HG03558 (cell line): ENCODE measurements around the gene LRRC37A3.
"Not testable (repeated sequence)": the region's sequence is repeated elsewhere in the genome, so short reads cannot be mapped to it uniquely, and the experiment has no call there.

Experiments used
- ATAC-seq: cut with Tn5 transposase; IDR thresholded peaks from one replicate; pipeline ENCODE4 v1.9.1; 2021; ENCODE audit warnings: moderate number of reproducible peaks; ENCODE audit not compliant: unreplicated experiment; ENCODE audit errors: extremely low read depth

Gene LRRC37A3

DNA sequence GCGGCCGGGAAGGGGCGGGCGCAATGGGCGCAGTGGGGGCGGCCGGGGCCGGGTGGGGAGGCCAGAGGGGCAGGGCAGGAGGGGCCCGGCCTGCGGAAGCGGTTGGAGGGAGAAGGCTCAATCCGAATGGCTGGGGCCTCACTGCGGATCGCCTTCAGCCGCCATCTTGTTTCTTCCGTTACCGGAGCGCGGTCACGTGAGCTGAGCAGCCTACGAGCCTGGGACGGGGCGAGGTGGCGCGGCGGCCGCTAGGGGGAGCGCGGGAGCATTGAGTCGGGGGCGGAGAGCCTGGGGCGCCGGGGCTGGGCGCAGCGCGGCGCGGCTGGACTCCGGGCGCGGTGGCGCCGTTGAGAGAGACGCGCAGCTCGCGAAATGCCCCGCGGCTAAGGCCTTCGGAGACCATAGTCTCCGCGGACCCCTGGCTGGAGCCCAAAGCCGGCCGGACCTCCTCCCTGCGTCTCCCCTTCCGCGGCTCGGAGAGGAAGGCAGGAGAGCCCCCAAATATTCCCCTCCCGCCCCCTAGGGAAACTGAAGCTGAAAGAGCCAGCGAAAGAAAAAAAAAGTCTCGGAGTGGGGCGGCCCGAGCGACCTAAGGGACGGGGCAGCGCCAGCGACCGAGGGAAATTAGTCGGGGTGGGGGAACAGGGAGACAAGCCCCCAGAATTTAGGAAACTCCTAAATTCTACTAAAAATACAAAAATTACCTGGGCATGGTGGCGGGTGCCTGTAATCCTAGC lies at the start of gene LRRC37A3:
LRRC37A3 (minus strand) TSS at position 190 of the 737 bp plus-strand sequence. CDS start 22,221 bp downstream, outside the sequence.
- ATAC-seq = peak; percentile 81

DNA sequence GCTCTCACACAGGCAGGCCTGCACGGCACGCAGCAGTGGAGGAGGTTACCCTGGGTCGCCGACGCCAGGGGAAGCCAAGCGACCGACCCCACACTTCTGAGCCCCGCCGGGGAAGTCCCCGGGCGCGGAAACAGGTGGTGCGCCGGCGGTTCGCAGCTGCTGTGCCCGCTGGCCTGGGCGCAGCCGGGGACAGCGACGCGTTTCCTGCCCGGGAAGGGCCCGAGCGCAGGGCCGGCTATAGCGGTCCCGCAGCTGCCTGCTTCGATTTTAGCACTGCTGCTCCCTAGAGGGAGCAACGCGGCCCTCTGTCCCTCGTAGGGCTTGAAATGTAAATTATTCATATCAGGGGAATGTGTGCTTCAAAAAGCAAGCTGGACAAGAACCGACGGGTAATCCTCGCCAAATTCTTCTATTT lies 46.6 kb upstream of the LRRC37A3 start:
- ATAC-seq = peak; percentile 73

DNA sequence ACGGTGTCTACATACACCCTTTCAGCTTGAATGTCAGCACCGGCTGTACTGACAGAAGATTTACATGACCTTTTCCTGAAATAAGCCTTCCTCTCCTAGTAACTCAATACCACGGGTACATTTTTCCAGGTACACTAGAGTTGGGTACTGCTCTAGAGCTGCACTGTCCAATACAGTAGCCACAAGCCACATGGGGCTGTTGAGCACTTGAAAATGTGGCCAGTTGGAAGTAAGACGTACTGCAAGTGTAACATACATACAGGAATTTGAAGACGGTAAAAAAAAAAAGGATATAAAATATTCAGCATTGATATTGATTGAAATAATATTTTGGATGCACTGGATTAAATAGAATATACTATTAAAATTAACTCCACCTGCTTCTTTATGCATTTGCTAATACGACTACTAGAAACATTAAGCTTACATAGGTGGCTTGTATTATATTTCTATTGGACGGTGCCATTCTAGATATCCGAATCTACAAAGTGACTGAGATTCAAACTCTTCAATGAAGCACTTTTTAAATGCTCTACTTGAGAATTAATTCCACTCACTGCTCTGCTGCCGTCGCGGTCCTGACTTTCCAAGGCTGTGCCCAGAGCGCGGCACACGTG lies 46.1 kb upstream of the LRRC37A3 start:
- not testable (repeated sequence) for ATAC-seq

DNA sequence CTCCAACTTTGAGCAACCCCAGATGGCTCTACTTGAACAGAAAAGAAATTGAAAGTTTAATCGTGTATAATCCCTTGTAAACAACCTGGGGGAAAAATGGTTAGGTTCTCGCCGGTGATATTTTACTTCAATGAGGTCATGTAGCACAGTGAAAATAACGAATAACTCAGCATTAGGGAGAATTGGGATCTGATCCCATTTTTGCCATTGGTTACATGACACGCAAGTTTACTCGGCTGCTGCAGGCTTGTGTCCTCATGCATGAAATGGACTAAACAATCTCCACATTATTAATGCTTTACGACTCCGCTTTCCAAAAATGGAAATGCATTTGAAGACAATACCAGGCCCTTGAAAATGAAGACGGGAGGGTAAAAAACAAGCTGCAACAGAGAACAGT lies 45.5 kb upstream of the LRRC37A3 start:
- no peak for ATAC-seq

DNA sequence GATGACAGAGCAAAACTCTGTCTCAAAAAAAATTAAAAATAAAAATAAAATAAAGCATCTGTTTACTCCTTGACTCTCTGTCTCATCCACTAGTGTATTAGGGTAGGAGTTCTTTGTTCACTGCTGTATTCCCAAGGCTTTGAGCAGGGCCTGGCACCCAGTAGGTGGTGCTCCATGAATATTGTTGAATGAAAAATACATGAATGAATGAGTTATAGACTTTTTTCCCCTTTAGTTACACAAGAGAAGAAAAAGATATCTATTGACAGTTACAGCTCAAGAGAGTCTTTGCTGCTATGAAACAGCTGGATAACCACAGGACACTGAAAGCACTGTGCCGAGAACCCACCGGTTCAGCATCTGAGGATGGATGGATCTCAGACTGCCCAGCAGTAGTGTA lies 44.5 kb upstream of the LRRC37A3 start:
- ATAC-seq = not testable (repeated sequence)

DNA sequence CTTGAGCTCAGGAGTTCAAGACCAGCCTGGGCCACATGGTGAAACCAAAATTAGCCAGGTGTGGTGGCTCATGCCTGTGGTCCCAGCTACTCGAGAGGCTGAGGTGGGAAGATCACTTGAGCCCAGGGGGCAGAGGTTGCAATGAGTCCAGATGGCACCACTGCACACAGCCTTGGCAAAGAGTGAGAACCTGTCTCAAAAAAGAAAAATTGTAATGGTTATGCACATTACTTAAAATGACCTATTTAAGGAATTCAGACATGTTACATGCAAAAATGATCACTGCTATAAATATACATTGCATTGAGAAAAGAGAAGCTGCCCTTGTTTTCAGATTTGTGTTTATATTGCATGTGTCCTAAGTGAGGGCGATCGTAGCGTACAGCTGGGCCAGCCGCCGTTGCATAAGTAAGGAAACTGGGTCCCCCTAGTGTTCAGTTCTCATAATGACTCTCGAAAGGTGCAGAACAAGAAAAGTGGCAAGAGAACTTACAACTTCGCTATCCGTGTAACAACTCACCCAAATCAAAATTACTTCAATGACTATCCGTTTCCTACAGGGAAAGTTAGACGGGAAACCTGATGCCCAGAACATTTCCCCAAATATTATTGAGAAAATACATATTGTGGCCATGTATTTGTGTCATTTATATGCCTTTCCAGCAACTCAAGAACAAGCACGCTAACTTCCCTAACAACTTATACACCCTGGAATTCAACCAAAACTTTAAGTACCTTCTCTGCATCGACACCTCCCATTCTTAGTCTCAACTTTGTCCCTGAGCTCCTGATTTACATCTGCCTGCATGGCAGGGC lies 42.5 kb upstream of the LRRC37A3 start:
- ATAC-seq = not testable (repeated sequence)

DNA sequence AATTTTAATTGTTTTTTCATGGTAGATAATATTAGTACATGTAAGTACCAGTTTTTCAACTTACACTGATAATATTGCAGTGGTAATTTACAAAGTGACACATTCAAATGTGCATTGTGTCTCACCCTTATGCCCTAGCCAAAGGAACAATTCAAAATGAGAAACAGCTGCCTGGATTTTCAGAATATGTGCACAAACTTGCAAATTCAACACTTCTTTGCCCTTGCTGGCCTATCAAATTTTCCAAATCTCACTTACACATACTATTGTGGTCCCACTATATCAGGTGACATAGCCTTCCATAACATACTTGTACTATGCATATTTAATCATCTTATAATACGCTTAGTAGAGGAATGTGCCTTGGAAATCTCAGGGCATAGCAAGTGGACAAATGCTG lies 32.6 kb upstream of the LRRC37A3 start:
- ATAC-seq = no peak

DNA sequence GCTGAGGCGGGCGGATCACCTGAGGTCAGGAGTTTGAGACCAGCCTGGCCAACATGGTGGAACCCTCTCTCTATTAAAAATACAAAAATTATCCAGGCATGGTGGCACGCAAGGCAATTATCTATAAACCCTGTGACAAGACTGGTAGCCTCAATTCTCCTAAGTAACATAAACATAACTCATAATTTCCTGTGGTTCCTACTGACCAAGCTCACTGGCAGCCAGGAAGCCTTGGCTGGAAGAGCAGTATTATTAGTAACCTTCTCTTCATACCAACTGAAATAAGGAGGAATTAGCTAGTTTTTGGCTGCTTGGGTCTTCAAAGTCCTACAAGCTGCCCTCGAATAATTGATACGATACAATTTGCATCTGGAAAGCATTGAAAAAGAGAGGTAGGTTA lies 31.6 kb upstream of the LRRC37A3 start:
- no peak for ATAC-seq

DNA sequence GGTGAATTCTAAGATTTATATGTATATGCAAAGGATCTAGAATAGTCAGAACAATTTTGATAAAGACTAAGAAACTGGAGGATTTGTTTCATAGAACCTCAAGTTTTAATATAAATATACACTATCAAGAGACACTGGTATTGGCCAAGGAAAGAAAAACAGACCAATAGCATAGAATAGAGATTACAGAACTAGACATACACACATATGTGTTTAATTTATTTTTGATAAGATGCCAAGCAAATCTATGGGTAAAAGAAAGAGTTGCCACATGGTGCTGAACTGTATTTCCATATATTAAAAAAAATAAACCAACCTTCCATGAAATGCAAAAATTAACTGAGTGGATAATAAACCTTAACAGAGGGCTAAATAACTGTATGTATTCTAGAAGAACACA lies 27.9 kb upstream of the LRRC37A3 start:
- no peak for ATAC-seq

DNA sequence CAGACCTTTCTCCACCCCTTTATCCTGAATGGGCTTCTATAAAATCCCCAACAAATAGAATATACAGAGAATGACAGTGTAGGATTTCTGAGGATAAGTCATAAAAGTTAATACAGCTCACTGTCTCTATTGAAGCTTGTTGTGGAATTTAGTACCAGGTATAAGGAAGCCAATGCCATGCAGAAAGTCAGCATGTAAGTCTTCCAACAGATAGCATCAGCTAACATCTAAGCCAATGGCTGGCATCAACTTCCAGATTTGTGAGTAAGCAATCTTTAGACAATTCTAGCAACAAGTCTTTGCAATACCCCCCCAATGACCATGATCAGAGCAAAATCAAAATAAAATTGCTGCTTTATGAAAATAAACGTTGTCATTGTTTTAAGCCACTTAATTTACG lies 22.5 kb upstream of the LRRC37A3 start:
- no peak for ATAC-seq

DNA sequence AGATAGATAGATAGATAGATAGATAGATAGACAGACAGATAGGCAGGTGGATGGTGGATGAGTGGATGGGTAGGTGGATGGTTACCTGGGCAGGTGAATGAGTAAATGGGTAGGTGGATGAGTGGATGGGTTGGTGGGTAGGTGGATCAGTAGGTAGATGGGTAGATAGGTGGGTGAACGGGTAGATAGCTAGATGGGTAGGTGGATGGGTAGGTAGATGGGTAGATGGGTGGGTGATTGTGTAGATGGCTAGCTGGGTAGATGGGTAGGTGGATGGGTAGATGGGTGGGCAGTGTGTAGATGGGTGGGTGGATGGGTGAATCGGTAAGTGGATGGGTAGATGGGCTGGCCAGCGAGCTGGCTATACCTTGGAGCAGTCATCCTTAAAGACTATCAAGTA lies 21.8 kb upstream of the LRRC37A3 start:
- no peak for ATAC-seq

DNA sequence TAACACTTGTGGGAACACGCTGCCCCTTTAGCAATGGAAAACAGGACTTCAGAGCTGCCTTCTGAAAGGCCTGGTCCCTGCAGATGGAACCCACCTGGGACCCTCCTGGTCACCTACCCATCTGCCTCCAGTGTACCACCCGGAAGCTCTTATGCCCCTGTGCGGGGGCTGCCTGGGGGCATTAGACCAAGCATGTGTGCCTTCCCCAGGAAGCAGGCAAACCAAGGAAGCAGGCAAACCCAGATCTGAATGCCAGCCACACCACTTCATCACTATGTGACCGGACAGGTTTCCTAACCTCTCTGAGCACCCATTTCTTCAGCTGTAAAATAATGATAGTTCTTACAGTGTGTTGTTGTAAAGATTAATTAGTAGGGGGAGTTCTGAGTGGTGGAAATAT lies 20.8 kb upstream of the LRRC37A3 start:
- no peak for ATAC-seq

DNA sequence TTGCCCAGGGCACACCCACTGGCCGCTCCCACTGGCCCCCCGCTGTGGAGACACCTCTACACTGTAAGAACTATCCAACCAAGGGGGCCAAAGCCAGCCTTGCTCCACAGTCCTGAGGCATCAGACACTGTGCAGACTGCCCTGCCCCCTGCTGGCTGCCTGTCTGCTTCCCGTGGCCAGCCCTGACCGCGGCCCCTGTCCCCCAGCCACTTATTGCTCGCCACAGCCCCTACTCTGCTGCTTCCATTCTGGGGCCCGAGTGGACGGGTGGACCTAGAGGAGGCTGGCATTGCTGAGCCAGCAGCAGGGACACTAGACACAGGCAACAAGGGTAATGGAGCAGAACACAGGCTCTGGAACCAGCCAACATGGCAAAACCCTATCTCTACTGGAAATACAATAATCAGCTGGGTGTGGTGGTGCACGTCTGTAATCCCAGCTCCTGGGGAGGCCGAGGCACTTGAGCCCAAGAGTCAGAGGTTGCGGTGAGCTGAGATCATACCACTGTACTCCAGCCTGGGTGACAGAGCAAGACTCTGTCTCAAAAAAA lies 19.7 kb upstream of the LRRC37A3 start:
- ATAC-seq = no peak

DNA sequence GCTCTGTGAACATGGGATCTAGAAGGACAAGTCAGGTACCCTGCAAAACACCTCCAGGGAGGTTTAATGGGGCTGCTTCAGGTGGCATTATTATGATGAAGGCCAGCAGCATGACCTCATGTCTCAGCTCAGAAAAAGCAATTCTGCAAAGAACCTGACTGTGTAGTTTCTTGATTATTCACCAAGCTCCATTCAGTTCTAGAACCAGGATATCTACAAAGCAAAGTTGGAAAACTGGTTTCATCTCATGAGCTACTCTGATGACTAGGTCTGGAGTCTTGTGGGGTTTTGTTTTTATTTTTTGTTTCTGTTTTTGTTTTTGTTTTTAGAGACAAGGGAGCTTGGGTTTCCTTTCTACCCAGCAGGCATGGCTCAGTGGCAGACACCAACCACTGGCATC lies 19.0 kb upstream of the LRRC37A3 start:
- ATAC-seq = no peak

DNA sequence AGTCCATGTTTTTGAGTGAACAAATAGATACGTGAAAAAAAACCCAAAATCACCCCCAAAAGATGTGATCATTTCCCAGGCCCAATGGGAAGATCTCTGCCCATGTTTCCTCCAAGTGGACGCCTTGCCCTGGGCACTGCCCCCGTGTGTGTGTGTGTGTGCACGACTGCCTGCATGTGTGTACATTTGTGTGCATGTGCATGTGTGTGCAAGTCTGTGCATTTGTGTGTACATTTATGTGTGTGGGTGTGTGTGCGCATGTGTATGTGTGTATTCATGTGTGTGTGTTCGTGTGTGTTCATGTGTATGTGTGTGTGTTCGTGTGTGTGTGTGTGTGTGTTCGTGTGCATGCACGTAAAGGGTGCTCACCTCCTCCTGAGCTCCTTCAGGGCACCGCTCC lies 16.8 kb upstream of the LRRC37A3 start:
- no peak for ATAC-seq

DNA sequence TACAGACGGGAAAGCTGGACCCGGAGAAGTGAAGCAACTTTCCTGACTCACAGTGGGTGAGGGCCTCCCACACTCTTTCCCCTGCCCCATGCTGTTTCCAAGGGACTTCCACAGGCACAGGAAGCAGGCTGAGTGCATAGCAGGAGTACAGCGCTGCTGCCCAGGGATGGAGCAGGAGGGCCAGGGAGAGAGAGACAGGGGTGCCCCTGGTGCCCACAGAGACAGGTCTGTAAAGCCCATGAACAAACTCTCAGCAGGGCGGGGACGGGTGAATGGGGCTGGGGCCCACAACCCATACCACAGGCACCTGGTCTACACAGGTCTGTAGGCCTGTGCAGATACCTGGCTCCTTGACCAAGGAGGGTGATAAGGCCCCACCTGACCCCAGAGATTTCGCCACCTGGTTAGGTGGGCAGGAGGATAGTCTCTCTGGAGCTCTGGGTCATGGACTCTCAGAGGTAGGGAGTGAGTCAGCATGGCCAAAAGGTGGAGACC lies 15.1 kb upstream of the LRRC37A3 start:
- ATAC-seq = not testable (repeated sequence)

DNA sequence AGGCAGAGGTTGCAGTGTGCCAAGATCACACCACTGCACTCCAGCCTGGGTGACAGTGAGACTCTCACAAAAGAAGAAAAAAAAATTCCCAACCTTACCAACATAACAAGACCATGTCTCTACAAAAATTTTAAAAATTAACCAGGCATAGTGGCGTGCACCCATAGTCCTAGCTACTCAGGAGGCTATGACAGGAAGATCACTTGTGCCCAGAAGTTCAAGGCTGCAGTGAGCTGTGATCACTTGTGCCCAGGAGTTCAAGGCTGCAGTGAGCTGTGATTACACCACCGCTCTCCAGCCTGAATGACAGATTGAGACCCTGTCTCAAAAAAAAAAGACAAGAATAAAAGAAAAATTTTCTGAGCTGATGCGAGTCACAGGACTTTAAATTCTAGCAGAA lies 13.6 kb upstream of the LRRC37A3 start:
- ATAC-seq = not testable (repeated sequence)

DNA sequence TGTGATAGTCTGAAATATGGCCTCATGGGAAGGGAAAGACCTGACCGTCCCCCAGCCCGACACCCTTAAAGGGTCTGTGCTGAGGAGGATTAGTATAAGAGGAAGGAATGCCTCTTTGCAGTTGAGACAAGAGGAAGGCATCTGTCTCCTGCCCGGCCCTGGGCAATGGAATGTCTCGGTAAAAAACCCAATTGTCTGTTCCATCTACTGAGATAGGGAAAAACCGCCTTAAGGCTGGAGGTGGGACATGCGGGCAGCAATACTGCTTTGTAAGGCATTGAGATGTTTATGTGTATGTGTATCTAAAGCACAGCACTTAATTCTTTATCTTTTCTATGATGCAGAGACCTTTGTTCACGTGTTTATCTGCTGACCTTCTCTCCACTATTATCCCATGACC lies 11.1 kb upstream of the LRRC37A3 start:
- ATAC-seq = not testable (repeated sequence)

DNA sequence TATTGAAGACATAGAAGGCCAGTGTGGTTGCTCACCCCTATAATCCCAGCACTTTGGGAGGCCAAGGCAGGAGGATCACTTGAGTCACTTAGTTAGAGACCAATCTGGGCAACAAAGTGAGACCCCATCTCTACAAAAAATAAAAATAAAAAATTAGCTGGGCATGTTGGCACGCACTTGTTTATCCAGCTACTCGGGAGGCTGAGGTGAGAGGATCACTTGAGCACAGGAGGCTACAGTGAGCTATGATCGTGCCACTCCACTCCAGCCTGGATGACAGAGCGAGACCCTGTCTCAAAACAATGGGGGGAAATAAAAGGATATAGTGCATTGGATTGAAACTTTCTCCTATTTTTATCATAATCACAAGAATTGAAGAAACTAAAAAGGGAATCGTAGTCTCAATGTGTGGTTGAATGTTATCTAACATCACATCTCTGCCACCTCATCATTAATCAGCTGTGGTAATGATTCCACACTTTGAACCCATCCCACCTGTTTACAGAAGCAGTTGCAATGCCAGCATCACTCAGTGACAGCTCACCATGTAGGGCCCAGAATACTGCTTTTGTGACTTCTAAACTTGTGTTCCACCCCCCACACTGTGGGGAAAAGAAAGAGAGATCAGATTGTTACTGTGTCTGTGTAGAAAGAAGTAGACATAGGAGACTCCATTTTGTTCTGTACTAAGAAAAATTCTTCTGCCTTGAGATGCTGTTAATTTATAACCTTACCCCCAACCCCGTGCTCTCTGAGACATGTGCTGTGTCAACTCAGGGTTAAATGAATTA lies 10.3 kb upstream of the LRRC37A3 start:
- not testable (repeated sequence) for ATAC-seq

DNA sequence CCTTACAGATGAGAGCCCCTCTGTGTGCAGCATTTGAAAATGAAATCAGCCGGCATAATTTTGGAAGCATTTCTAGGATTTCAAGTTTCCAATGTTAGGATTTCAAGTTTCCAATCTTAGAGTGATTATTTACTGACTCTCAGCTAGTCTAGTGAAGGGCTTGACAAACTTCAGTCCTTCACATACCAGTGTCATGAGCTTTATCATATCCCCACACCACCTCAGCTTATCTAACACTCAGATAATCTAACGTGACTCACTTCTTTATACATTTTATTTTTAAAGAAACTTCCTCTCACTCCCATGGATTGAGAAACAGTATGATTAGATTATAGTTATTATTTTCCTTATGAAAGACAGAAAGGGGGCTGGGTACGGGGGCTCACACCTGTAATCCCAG lies 9.4 kb upstream of the LRRC37A3 start:
- not testable (repeated sequence) for ATAC-seq
